Motor neuron (in vitro differentiated cells): ENCODE measurements around the gene TUBB3. TPM values are rescaled to one million over a fixed set of nuclear protein-coding genes. Genes with fewer than 3 reads are reported as not detected.
A peak's percentile ranks its signal among the peaks of the same experiment; 100 is the strongest.
"Not testable (repeated sequence)": the region's sequence is repeated elsewhere in the genome, so short reads cannot be mapped to it uniquely, and the experiment has no call there.

Source experiments
- ATAC-seq, 8 experiments: fragments of 200-7000 bp; cut with Tn5 transposase; replicated peaks in 6 of 8; 2 replicates each; pipeline ENCODE4 v1.8.0; 2021; ENCODE audit warnings: mild to moderate bottlenecking in 8 of 8, moderate library complexity in 8 of 8
- H3K27ac ChIP-seq, 2 donors: fragments of 250-450 bp; sonication (Bioruptor Pico); 2 replicates each; pipeline ENCODE4 v1.9.0; 2021; ENCODE audit warnings: antibody characterized with exemption in 2 of 2, mild to moderate bottlenecking in 2 of 2, moderate library complexity in 1 of 2
- H3K4me1 ChIP-seq, 2 donors: fragments of 250-450 bp; sonication (Bioruptor Pico); replicated peaks in 1 of 2; 2 replicates each; pipeline ENCODE4 v1.6.1; 2021; ENCODE audit warnings: antibody characterized with exemption in 2 of 2, mild to moderate bottlenecking in 2 of 2, moderate library complexity in 1 of 2
- H3K4me3 ChIP-seq, 5 donors: fragments of 250-450 bp; sonication (Bioruptor Pico); 2 replicates each; pipeline ENCODE4 v1.9.0; 2021; ENCODE audit warnings: antibody characterized with exemption in 5 of 5, mild to moderate bottlenecking in 5 of 5, moderate library complexity in 4 of 5
- WGBS, 10 experiments: fragments of 450-650 bp; shearing (Covaris generic); methylation state at CpG; one replicate each; pipeline ENCODE4 v1.0.0; 2022; 5-methylcytosine and 5-hydroxymethylcytosine counted together
- in situ Hi-C, 9 experiments: fragments of 400-800 bp; cut with MboI; loops; one replicate each; pipeline ENCODE4 v1.15.0; 2021; ENCODE audit warnings: low sequenced_read_pairs in 9 of 9, low pct_unique_long_range_greater_than_20kb in 2 of 9; ENCODE audit not compliant: unreplicated experiment in 9 of 9
- total RNA-seq, 8 experiments: library from RNA; unstranded; fragments of 300-600 nt; gene quantifications; 2 replicates each; pipeline versions ENCODE4 v1.2.3 to v1.2.4, GENCODE V29; 2022

Gene TUBB3
- total RNA-seq, 8 experiments from 2014 or later: 34.7 to 2,215 (median 670) TPM

- WGBS, 10 experiments: 91 to 100% (median 100%) methylated on average over 3 to 21 of the region's 40 CpGs; no CpG with 5 or more reads in 3 of the 10 experiments
- in situ Hi-C loops: no loop called here
- H3K4me3 ChIP-seq: no peak overlapping the region
- peak overlapping the region; percentile 71 to 81 for H3K27ac ChIP-seq
- ATAC-seq: peak in 5 of 8 experiments; percentile 2 to 66 (median 63)
- H3K4me1 ChIP-seq: peaks cover 8 to 10% of the 10 kb centered on the region in 2 donors
Measured at GRCh38 chr16:89906140-89907025, 16.8 kb upstream of the TUBB3 start.

GRCh38 chr16:89907055-89907814, 15.9 kb upstream of the TUBB3 start:
- in situ Hi-C loops: no loop called here

GRCh38 chr16:89908236-89908635, 14.9 kb upstream of the TUBB3 start:
- Histone ChIP-seq H3K4me1 (peaks cover 8 to 10% of the 10 kb centered on the region in 2 donors), H3K4me3 (no peak overlapping the region), H3K27ac (no peak overlapping the region)
- in situ Hi-C loops: no loop called here
- ATAC-seq: no peak
- no CpG with 5 or more reads among the region's 4 CpGs for WGBS, 10 experiments

More at GRCh38 chr16:89907055-89907814, 15.9 kb upstream of the TUBB3 start:
- no peak for ATAC-seq
- Histone ChIP-seq H3K27ac (no peak overlapping the region), H3K4me1 (peaks cover 8 to 10% of the 10 kb centered on the region in 2 donors), H3K4me3 (no peak overlapping the region)
- 95% methylated on average over 4 of the region's 13 CpGs; no CpG with 5 or more reads in 9 of the 10 experiments for WGBS, 10 experiments

GRCh38 chr16:89909777-89910716, 13.1 kb upstream of the TUBB3 start:
- Histone ChIP-seq H3K4me1 (peaks cover 8 to 10% of the 10 kb centered on the region in 2 donors), H3K4me3 (no peak overlapping the region), H3K27ac (peak overlapping the region; percentile 7 to 58)
- in situ Hi-C loops: no loop called here
- ATAC-seq: peak; percentile 64 to 92 (median 82)
- WGBS, 10 experiments: 35 to 100% (median 80%) methylated on average over 1 to 18 of the region's 47 CpGs; no CpG with 5 or more reads in 2 of the 10 experiments

- Histone ChIP-seq H3K27ac (no peak overlapping the region), H3K4me1 (peaks cover 4 to 6% of the 10 kb centered on the region in 2 donors), H3K4me3 (no peak overlapping the region)
- WGBS, 10 experiments: 64 to 100% methylated on average over 2 to 8 of the region's 27 CpGs; no CpG with 5 or more reads in 8 of the 10 experiments
- peak in 1 of 8 experiments; percentile 1 for ATAC-seq
- in situ Hi-C loops: no loop called here
Measured at GRCh38 chr16:89910717-89911354, 12.3 kb upstream of the TUBB3 start.

GRCh38 chr16:89911375-89911774, 11.8 kb upstream of the TUBB3 start:
- in situ Hi-C loops: no loop called here
- ATAC-seq: no peak
- no peak overlapping the region for H3K4me3 ChIP-seq
- no peak overlapping the region for H3K27ac ChIP-seq
- WGBS, 10 experiments: 95 to 100% (median 98%) methylated on average over 1 to 7 of the region's 14 CpGs; no CpG with 5 or more reads in 6 of the 10 experiments
- peaks cover 2 to 4% of the 10 kb centered on the region in 2 donors for H3K4me1 ChIP-seq

- Histone ChIP-seq H3K27ac (no peak overlapping the region), H3K4me3 (no peak overlapping the region), H3K4me1 (peaks cover under 1 to 4% of the 10 kb centered on the region in 2 donors)
- ATAC-seq: no peak
- 80 to 100% (median 84%) methylated on average over 1 to 5 of the region's 13 CpGs; no CpG with 5 or more reads in 5 of the 10 experiments for WGBS, 10 experiments
- in situ Hi-C loops: no loop called here
Measured at GRCh38 chr16:89912143-89912542, 11.0 kb upstream of the TUBB3 start.

- ATAC-seq: no peak
- WGBS, 10 experiments: 83 to 100% methylated on average over 6 of the region's 14 CpGs; no CpG with 5 or more reads in 8 of the 10 experiments
- in situ Hi-C loops: no loop called here
- peaks cover 5 to 9% of the 10 kb centered on the region in 2 donors for H3K4me1 ChIP-seq
- H3K27ac ChIP-seq: no peak overlapping the region
- no peak overlapping the region for H3K4me3 ChIP-seq
Measured at GRCh38 chr16:89912627-89913026, 10.5 kb upstream of the TUBB3 start.

GRCh38 chr16:89913408-89914387, 9.4 kb upstream of the TUBB3 start:
- ATAC-seq: no peak
- Histone ChIP-seq H3K4me1 (peaks cover 16 to 17% of the 10 kb centered on the region in 2 donors), H3K4me3 (no peak overlapping the region), H3K27ac (no peak overlapping the region)
- in situ Hi-C loops: no loop called here
- 73 to 100% (median 100%) methylated on average over 2 to 5 of the region's 30 CpGs; no CpG with 5 or more reads in 7 of the 10 experiments for WGBS, 10 experiments

GRCh38 chr16:89914642-89915285, 8.4 kb upstream of the TUBB3 start:
- ATAC-seq, H3K4me3 ChIP-seq, in situ Hi-C loops, H3K27ac ChIP-seq: not testable (repeated sequence)
- WGBS, 10 experiments: 69 to 87% (median 78%) methylated on average over 2 to 5 of the region's 11 CpGs; no CpG with 5 or more reads in 6 of the 10 experiments
- H3K4me1 ChIP-seq: peaks cover 17% of the 10 kb centered on the region in 2 donors
